ENCODE data around the gene PABPN1. TPM values are rescaled to one million over a fixed set of nuclear protein-coding genes. Genes with fewer than 3 reads are reported as not detected.

PABPN1 gene
- total and polyA plus RNA-seq, 2 of the 13 experiments (the other 11 are each of a cell fraction or from before 2014, with no cell fraction given) = 233 to 524 TPM

- TF ChIP-seq SMARCE1 (IDR thresholded peaks at IDR 0.05; ENCODE audit: borderline replicate concordance) (no peak), WIZ (CRISPR knock-in tag; IDR thresholded peaks at IDR 0.05) (no peak), RBM22 (optimal IDR thresholded peaks at IDR 0.05; ENCODE audit: low read length) (peak; percentile 31)
Measured at GRCh38 chr14:23297096-23297495, 24.2 kb upstream of the PABPN1 start (continued).

GRCh38 chr14:23297611-23298277 lies 23.5 kb upstream of the PABPN1 start:
- FAIRE-seq = no peak
- Histone ChIP-seq H3K4me1 (ENCODE audit: insufficient read depth, low read length) (peaks cover 36% of the 10 kb centered on the region), H3K79me2 (ENCODE audit: insufficient read depth, low read length) (peaks cover 4% of the 10 kb centered on the region), H3K9ac (ENCODE audit: insufficient read depth, low read depth, low read length) (no peak overlapping the region), H3K4me3 (replicated peaks in 1 of 3; ENCODE audit: insufficient read depth in 1 of 3, low read depth in 2 of 3, low read length in 3 of 3) (no peak overlapping the region), H4K20me1 (ENCODE audit: insufficient read depth, low read length) (no peaks in the 10 kb centered on the region), H3K36me3 (replicated peaks in 1 of 2; ENCODE audit: control insufficient read depth in 1 of 2, insufficient read depth in 2 of 2, low read length in 2 of 2) (peaks cover 3% of the 10 kb centered on the region in 2 experiments; a peak in 1 of 5 replicates), H3K27ac (ENCODE audit: extremely low read length, insufficient read depth, low read length) (no peak overlapping the region), H3K9me3 (ENCODE audit: low read length) (no peaks in the 10 kb centered on the region), H3K4me2 (ENCODE audit: low read depth, low read length) (no peak overlapping the region), H3K27me3 (ENCODE audit: control insufficient read depth in 1 of 2, insufficient read depth in 2 of 2, low read length in 2 of 2) (no peaks in the 10 kb centered on the region; a peak in 1 of 5 replicates), H2AFZ (ENCODE audit: low read length) (no peak overlapping the region)
- ATAC-seq = no peak
- POLR2A ChIA-PET = interaction anchor here (3.1 to 18.7 kb wide), 2 partner anchors 11 to 24 kb away, joined by 23 to 1053 read pairs; partner anchors contain the start of genes HOMEZ and PABPN1
- in situ Hi-C loops (cut with HindIII; ENCODE audit: extremely low pct_ligation_motif_present, low pct_unique_long_range_greater_than_20kb) (loop anchor here (5.0 kb wide), 1 partner anchor 35 kb away; no protein-coding TSS in a partner anchor), intact Hi-C loops (cut with micrococcal nuclease; ENCODE audit: unreplicated experiment) (loop anchor here (5.0 kb wide), 1 partner anchor 175 kb away; no protein-coding TSS in a partner anchor)
- TF ChIP-seq POLR2AphosphoS5 (IDR thresholded peaks at IDR 0.05; ENCODE audit: low read depth, low read length) (peak; percentile 13; the same call in 1 of the 2 replicates), MTERF4 (CRISPR knock-in tag; IDR thresholded peaks at IDR 0.05) (0 out of 2 replicates have a peak, but pooled peaks have one; percentile 21), KDM2A (CRISPR knock-in tag; IDR thresholded peaks at IDR 0.05; ENCODE audit: borderline replicate concordance, low read depth) (peak; percentile 27; the same call in 1 of the 2 replicates), ZBTB38 (CRISPR knock-in tag; IDR thresholded peaks at IDR 0.05) (no peak), TCF12 (IDR thresholded peaks at IDR 0.05) (no peak), TCF12 (CRISPR knock-in tag; IDR thresholded peaks at IDR 0.05) (0 out of 2 replicates have a peak, but pooled peaks have one; percentile 33), HMG20A (CRISPR knock-in tag; IDR thresholded peaks at IDR 0.05; ENCODE audit: borderline replicate concordance) (no peak)
- CTCF ChIA-PET (ENCODE audit: low intra/inter-chr PET ratio, low total read pairs) = no interaction called here
- DNase-seq (ENCODE audit: low spot score) = no peak
- BruUV-seq (replicated peaks) = no TSS peak
- whole genome bisulfite sequencing (ENCODE audit: low lambda C conversion rate) = 97% methylated on average over 7 of the region's 7 CpGs
